ENCODE measurements around the gene SLC35A3.

SLC35A3 gene

DNA sequence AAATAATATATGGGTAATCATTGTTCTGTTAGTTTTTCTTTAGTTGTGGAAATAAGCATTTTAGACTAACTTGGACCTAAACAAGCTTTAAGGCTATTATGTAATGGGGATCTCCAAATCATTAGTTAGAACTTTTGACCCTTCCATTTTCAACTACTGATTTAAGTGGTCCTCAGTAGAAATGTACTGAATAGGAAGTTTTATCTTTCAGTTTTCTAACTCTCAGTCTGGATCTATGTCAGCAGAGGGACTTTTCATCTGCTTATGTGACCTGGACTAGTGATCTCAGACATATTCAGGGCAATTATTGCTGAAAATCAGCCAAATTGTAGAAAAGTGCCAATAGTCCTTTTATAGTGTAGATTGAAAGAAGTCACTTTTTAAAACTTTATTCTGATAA is 106.9 kb downstream of the SLC35A3 start:
- no peak for DNase-seq (ENCODE audit: low read depth)

DNA sequence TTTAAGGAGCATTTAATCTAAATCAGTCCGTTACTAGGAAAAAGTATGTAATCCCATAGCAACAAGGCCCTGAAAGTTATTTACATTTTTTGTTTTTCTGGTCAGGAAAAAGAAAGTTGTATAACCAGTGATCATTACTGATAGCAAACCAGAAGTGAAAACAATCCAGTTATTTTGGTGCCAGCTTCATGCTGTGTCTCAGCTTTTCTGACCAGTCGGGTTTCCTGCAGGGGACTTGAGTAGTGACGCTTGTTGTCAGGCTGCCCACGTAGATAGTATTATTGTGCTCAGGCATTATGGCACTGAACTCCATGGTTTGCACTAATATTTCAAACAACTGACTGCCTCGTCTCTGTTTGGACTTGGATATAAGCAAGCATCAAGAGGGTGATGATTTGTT is 107.7 kb downstream of the SLC35A3 start:
- DNase-seq (ENCODE audit: low read depth) = no peak

DNA sequence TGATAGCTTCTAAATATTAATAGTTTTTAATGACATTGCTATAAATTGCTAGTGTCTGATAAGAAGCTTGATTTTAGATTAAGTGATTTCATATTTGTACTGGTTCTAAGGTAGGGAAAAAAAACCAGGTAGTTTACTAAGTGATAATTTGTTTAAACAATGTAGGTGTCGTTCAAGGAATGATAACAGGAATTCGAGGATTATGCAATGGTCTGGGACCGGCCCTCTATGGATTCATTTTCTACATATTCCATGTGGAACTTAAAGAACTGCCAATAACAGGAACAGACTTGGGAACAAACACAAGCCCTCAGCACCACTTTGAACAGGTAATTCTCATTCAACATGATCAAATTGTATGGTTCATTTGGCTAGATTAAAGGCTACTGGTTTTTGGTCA is 110.5 kb downstream of the SLC35A3 start:
- DNase-seq (ENCODE audit: low read depth) = no peak
